NOMO-1 (cell line): ENCODE data around the gene BDH2.

Experiments used
- DNase-seq, 2 experiments: peaks; one replicate each; lab custom pipeline; 2025; ENCODE audit not compliant: unreplicated experiment in 2 of 2; lab: John Stamatoyannopoulos, UW

BDH2 gene

GRCh38 chr4:103029300-103029699, 70.3 kb downstream of the BDH2 start:
- no peak for DNase-seq
